Measurements from ENCODE around the gene NOM1. TPM values are rescaled to one million over a fixed set of nuclear protein-coding genes. Genes with fewer than 3 reads are reported as not detected.
A peak's percentile ranks its signal among the peaks of the same experiment; 100 is the strongest.

The NOM1 gene
- total RNA-seq, 2 experiments from 2014 or later = 25.5 to 27.6 TPM

- ATAC-seq (ENCODE audit: poor library complexity) = no peak
- no peak for DNase-seq
- no peak overlapping the region for H3K27ac Mint-ChIP-seq
- TF ChIP-seq, protein P1, sequence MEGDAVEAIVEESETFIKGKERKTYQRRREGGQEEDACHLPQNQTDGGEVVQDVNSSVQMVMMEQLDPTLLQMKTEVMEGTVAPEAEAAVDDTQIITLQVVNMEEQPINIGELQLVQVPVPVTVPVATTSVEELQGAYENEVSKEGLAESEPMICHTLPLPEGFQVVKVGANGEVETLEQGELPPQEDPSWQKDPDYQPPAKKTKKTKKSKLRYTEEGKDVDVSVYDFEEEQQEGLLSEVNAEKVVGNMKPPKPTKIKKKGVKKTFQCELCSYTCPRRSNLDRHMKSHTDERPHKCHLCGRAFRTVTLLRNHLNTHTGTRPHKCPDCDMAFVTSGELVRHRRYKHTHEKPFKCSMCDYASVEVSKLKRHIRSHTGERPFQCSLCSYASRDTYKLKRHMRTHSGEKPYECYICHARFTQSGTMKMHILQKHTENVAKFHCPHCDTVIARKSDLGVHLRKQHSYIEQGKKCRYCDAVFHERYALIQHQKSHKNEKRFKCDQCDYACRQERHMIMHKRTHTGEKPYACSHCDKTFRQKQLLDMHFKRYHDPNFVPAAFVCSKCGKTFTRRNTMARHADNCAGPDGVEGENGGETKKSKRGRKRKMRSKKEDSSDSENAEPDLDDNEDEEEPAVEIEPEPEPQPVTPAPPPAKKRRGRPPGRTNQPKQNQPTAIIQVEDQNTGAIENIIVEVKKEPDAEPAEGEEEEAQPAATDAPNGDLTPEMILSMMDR (IDR thresholded peaks at IDR 0.05) = no peak
- H3K36me3 Mint-ChIP-seq (ENCODE audit: low read depth) = no peaks in the 10 kb centered on the region
- H3K4me3 Mint-ChIP-seq = peak overlapping the region; percentile 75
- CTCF ChIA-PET = no interaction called here
- no peak overlapping the region for H3K27ac ChIP-seq (ENCODE audit: low read depth in 1 of 2, low read length in 2 of 2)
- H3K4me1 Mint-ChIP-seq (ENCODE audit: low read depth) = peaks cover 25% of the 10 kb centered on the region
- intact Hi-C loops (cut with DNase I, micrococcal nuclease) = no loop called here
- peaks cover 22% of the 10 kb centered on the region for H3K4me1 ChIP-seq (ENCODE audit: insufficient read depth, low read length)
- POLR2A ChIA-PET = no interaction called here
- no peaks in the 10 kb centered on the region for H3K9me3 Mint-ChIP-seq
- peaks cover 81% of the 10 kb centered on the region for H3K27me3 Mint-ChIP-seq
- no peak overlapping the region for H3K4me3 ChIP-seq (ENCODE audit: low read length)
- peaks cover 87 to 95% of the 10 kb centered on the region in 2 experiments for H3K27me3 ChIP-seq (ENCODE audit: control insufficient read depth in 1 of 2, insufficient read depth in 2 of 2, low read length in 2 of 2)
- H3K36me3 ChIP-seq (ENCODE audit: insufficient read depth, low read length) = no peaks in the 10 kb centered on the region
- peaks cover 0 to 25% of the 10 kb centered on the region in 2 experiments for H3K9me3 ChIP-seq (ENCODE audit: control insufficient read depth in 1 of 2, insufficient read depth in 1 of 2, low read length in 2 of 2)
Measured at GRCh38 chr7:157018328-157018996, 69.0 kb downstream of the NOM1 start.

GRCh38 chr7:157018997-157019608 lies 69.6 kb downstream of the NOM1 start:
- Mint-ChIP-seq H3K9me3 (no peaks in the 10 kb centered on the region), H3K36me3 (ENCODE audit: low read depth) (no peaks in the 10 kb centered on the region), H3K4me3 (peak overlapping the region; percentile 62), H3K4me1 (ENCODE audit: low read depth) (peaks cover 25% of the 10 kb centered on the region), H3K27me3 (peaks cover 81% of the 10 kb centered on the region), H3K27ac (no peak overlapping the region)
- Histone ChIP-seq H3K4me3 (ENCODE audit: low read length) (no peak overlapping the region), H3K4me1 (ENCODE audit: insufficient read depth, low read length) (peaks cover 22% of the 10 kb centered on the region), H3K27ac (ENCODE audit: low read depth in 1 of 2, low read length in 2 of 2) (no peak overlapping the region), H3K9me3 (ENCODE audit: control insufficient read depth in 1 of 2, insufficient read depth in 1 of 2, low read length in 2 of 2) (peaks cover 0 to 25% of the 10 kb centered on the region in 2 experiments), H3K27me3 (ENCODE audit: control insufficient read depth in 1 of 2, insufficient read depth in 2 of 2, low read length in 2 of 2) (peaks cover 84 to 93% of the 10 kb centered on the region in 2 experiments), H3K36me3 (ENCODE audit: insufficient read depth, low read length) (no peaks in the 10 kb centered on the region)
- TF ChIP-seq, protein P1 (IDR thresholded peaks at IDR 0.05) = no peak
- intact Hi-C loops (cut with DNase I, micrococcal nuclease) = no loop called here
- POLR2A ChIA-PET = no interaction called here
- ATAC-seq (ENCODE audit: poor library complexity) (no peak), DNase-seq (peak in 1 of 14 experiments; percentile 24)
- CTCF ChIA-PET = no interaction called here

DNA sequence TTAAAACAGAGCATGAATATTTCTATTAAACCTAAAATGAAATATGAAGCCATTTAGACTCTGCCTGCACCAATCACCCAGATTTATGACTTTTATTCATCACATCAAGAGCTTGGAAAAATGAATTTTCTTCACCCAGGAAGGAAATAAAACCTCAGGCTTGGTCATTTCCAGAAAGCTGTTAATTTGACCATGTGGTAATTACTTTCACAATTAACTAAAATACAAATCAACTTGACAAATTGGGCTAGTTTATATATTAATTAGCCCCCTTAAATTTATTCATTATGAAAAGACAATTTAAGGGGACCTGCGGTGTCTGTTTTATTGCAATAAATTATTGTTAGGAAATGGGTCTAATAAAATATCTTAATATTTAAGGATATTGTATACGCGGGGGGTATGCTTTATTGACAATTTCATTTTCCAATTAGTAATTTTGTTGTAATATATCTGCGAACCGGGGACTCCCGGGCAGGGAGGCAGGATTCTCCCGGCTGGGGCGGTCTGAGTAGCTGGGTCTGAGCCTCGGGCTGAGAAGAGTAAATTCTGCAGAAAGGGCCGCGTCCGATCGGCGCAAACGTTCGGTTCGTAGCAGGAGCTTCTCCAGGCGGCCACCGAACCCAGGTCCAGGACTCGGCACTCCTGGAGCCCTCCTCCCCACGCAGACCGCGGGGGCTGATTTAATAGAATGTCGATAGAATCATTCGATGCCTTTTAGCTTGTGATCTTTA lies 70.4 kb downstream of the NOM1 start:
- ChIA-PET POLR2A (no interaction called here), CTCF (no interaction called here)
- Histone ChIP-seq H3K27ac (ENCODE audit: low read depth in 1 of 2, low read length in 2 of 2) (no peak overlapping the region), H3K4me3 (ENCODE audit: low read length) (no peak overlapping the region), H3K27me3 (ENCODE audit: control insufficient read depth in 1 of 2, insufficient read depth in 2 of 2, low read length in 2 of 2) (peaks cover 84 to 92% of the 10 kb centered on the region in 2 experiments), H3K36me3 (ENCODE audit: insufficient read depth, low read length) (no peaks in the 10 kb centered on the region), H3K9me3 (ENCODE audit: control insufficient read depth in 1 of 2, insufficient read depth in 1 of 2, low read length in 2 of 2) (peaks cover 0 to 25% of the 10 kb centered on the region in 2 experiments), H3K4me1 (ENCODE audit: insufficient read depth, low read length) (peaks cover 22% of the 10 kb centered on the region)
- H3K4me3 Mint-ChIP-seq = no peak overlapping the region
- no peak overlapping the region for H3K27ac Mint-ChIP-seq
- no peaks in the 10 kb centered on the region for H3K36me3 Mint-ChIP-seq (ENCODE audit: low read depth)
- no peak for DNase-seq
- intact Hi-C loops (cut with DNase I, micrococcal nuclease) = no loop called here
- TF ChIP-seq, protein P1 (IDR thresholded peaks at IDR 0.05) = no peak
- peaks cover 25% of the 10 kb centered on the region for H3K4me1 Mint-ChIP-seq (ENCODE audit: low read depth)
- peaks cover 81% of the 10 kb centered on the region for H3K27me3 Mint-ChIP-seq
- no peak for ATAC-seq (ENCODE audit: poor library complexity)
- no peaks in the 10 kb centered on the region for H3K9me3 Mint-ChIP-seq
